Right kidney (tissue), 1 donor: ENCODE data around the gene PCDHA11.
"Not testable (repeated sequence)": the region's sequence is repeated elsewhere in the genome, so short reads cannot be mapped to it uniquely, and the experiment has no call there.

Source experiments
- DNase-seq: peaks from one replicate; pipeline ENCODE4 v3.0.0-alpha.2; 2016

The PCDHA11 gene

GRCh38 chr5:140848139-140849102 is 20.3 kb upstream of the PCDHA11 start, which contains the start of gene PCDHA9:
TSS of gene PCDHA9 (plus strand) at chr5:140848382. CDS start at chr5:140848496, 114 bp downstream.
- not testable (repeated sequence) for DNase-seq

DNA sequence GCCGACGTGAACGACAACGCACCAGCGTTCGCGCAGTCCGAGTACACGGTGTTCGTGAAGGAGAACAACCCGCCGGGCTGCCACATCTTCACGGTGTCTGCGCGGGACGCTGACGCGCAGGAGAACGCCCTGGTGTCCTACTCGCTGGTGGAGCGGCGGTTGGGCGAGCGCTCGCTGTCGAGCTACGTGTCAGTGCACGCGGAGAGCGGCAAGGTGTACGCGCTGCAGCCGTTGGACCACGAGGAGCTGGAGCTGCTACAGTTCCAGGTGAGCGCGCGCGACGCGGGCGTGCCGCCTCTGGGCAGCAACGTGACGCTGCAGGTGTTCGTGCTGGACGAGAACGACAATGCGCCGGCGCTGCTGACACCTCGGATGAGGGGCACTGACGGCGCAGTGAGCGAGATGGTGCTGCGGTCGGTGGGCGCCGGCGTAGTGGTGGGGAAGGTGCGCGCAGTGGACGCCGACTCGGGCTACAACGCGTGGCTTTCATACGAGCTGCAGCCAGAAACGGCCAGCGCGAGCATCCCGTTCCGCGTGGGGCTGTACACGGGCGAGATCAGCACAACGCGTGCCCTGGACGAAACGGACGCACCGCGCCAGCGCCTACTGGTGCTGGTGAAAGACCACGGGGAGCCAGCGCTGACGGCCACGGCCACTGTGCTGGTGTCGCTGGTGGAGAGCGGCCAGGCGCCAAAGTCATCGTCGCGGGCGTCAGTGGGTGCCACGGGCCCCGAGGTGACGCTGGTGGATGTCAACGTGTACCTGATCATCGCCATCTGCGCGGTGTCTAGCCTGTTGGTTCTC is 18.7 kb upstream of the PCDHA11 start:
- DNase-seq, result not testable (repeated sequence)

DNA sequence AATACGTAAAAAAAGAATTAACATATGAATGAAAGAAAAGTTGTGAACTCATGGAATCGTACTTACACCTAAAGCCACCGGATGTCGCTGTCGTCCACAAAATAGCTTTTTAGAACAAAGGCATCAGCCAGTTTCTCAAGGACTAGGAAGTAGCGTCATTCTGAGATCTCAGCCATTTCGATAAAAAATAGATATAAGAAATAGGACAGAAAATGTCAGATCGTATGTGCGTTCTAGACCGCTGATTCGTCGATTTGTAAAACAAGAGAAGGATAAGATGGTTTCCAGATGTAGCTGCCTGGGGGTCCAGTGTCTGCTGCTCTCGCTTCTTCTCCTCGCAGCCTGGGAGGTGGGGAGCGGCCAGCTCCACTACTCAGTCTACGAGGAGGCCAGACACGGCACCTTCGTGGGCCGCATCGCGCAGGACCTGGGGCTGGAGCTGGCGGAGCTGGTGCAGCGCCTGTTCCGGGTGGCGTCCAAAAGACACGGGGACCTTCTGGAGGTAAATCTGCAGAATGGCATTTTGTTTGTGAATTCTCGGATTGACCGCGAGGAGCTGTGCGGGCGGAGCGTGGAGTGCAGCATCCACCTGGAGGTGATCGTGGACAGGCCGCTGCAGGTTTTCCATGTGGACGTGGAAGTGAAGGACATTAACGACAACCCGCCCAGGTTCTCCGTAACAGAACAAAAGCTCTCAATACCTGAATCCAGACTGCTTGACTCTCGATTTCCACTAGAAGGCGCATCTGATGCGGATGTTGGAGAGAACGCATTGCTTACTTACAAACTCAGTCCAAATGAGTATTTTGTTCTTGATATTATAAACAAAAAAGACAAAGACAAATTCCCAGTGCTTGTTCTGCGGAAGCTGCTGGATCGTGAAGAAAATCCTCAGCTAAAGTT is 12.7 kb upstream of the PCDHA11 start, which contains the start of gene PCDHA10:
TSS of gene PCDHA10 (plus strand) at position 126 of the 903 bp plus-strand sequence. CDS start at position 278, 152 bp downstream.
- DNase-seq, result peak; percentile 3

GRCh38 chr5:140857177-140857986 is 11.4 kb upstream of the PCDHA11 start:
- no peak for DNase-seq

GRCh38 chr5:140857987-140858240 is 10.8 kb upstream of the PCDHA11 start:
- DNase-seq, result no peak

GRCh38 chr5:140862441-140863295 is 6.1 kb upstream of the PCDHA11 start:
- DNase-seq, result no peak

GRCh38 chr5:140869555-140869886 is 764 bp downstream of the PCDHA11 start:
- DNase-seq, result no peak

DNA sequence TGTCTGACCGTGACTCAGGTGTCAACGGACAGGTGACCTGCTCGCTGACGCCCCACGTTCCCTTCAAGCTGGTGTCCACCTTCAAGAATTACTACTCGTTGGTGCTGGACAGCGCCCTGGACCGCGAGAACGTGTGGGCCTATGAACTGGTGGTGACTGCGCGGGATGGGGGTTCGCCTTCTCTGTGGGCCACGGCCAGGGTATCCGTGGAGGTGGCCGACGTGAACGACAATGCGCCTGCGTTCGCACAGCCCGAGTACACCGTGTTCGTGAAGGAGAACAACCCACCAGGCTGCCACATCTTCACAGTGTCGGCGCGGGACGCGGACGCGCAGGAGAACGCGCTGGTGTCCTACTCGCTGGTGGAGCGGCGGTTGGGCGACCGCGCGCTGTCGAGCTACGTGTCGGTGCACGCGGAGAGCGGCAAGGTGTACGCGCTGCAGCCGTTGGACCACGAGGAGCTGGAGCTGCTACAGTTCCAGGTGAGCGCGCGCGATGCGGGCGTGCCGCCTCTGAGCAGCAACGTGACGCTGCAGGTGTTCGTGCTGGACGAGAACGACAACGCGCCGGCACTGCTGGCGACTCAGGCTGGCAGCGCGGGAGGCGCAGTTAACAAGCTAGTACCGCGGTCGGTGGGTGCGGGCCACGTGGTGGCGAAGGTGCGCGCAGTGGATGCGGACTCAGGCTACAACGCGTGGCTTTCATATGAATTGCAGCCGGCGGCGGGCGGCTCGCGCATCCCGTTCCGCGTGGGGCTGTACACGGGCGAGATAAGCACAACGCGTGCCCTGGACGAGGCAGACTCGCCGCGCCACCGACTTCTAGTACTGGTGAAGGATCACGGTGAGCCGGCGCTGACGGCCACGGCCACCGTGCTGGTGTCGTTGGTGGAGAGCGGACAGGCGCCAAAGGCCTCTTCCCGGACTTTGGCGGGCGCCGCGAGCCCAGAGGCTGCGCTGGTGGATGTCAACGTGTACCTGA is 1.8 kb downstream of the PCDHA11 start:
- no peak for DNase-seq

- DNase-seq, result no peak
These were observed 6.6 kb downstream of the PCDHA11 start, which contains the start of gene PCDHA12 for GRCh38 chr5:140875085-140876065. TSS of gene PCDHA12 (plus strand) at chr5:140875308. CDS start at chr5:140875473, 165 bp downstream.

- not testable (repeated sequence) for DNase-seq
These were observed 7.9 kb downstream of the PCDHA11 start for GRCh38 chr5:140876541-140877261.

DNA sequence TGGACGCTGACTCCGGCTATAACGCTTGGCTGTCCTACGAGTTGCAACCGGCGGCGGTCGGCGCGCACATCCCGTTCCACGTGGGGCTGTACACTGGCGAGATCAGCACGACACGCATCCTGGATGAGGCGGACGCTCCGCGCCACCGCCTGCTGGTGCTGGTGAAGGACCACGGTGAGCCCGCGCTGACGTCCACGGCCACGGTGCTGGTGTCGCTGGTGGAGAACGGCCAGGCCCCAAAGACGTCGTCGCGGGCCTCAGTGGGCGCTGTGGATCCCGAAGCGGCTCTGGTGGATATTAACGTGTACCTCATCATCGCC is 8.5 kb downstream of the PCDHA11 start:
- DNase-seq, result no peak

DNA sequence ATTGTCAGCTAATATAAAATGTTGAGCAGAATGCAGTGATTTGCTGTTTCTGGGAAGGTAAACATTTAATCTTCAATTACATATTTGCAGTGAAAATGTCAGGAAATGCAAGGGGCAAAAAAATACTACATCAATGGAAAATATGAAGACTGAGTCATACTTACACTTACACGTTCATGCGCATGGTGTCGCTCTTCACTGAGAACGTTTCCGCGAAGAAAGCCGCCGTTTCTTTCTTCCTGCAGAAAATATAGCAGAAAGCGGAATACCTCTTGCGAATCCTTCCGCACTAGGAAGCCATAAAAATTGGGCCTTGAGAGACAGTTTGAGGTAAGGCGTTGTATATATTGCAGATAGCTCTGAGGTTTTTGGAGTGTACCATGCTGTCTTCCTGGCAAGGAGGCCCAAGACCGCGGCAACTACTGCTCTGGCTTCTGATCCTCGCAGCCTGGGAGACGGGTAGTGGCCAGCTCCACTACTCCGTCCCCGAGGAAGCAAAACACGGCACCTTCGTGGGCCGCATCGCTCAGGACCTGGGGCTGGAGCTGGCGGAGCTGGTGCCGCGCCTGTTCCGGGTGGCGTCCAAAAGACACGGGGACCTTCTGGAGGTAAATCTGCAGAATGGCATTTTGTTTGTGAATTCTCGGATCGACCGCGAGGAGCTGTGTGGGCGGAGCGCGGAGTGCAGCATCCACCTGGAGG is 13.3 kb downstream of the PCDHA11 start, which contains the start of gene PCDHA13:
TSS of gene PCDHA13 (plus strand) at position 236 of the 702 bp plus-strand sequence. CDS start at position 381, 145 bp downstream.
- DNase-seq, result no peak

GRCh38 chr5:140882591-140882899 is 13.8 kb downstream of the PCDHA11 start:
- DNase-seq, result no peak

GRCh38 chr5:140883373-140883772 is 14.6 kb downstream of the PCDHA11 start:
- no peak for DNase-seq

GRCh38 chr5:140883927-140884697 is 15.4 kb downstream of the PCDHA11 start:
- DNase-seq, result no peak

DNA sequence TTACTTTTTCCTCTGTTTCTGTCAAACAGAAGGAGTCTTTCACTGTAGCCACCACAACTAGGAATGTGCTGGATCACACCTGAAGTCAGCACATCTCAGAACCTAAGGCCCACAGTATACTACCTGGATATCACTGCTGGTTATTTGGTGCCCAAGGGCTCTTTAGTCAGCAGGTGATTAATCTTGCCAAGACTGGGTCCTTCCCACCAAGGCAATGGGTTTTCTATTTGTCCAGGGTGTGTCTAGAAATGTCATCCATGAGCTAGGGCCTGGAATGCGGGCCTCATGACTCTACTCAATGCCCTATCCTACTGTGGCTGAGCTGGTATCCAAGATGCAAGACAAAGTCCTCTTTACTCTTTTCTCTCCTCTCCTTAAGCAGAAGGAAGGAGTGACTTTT is 47.6 kb downstream of the PCDHA11 start:
- DNase-seq, result no peak
